GM12878 (cell line): Measurements from ENCODE around the gene IGF2R.

Experiments used
- BRCA1 ChIP-seq: IDR thresholded peaks from 2 replicates; pipeline ENCODE4 v1.6.1; 2011; ENCODE audit warnings: low read depth, low read length, improper control_type of control experiment
- CTCF ChIP-seq, 3 experiments: IDR thresholded peaks in 2 of 3; conservative IDR thresholded peaks in 1 of 3; 2 replicates each; pipeline ENCODE4 v1.5.1; 2011; ENCODE audit warnings: low read depth in 3 of 3, low read length in 3 of 3, mild to moderate bottlenecking in 3 of 3, control low read depth in 2 of 3, moderate library complexity in 2 of 3, inconsistent platforms in 1 of 3, mixed read lengths in 1 of 3; ENCODE audit not compliant: control insufficient read depth in 2 of 3, insufficient read depth in 1 of 3; ENCODE audit errors: extremely low read depth in 1 of 3
- CUX1 ChIP-seq: IDR thresholded peaks from 2 replicates; pipeline ENCODE4 v1.6.1; 2012; ENCODE audit warnings: improper control_type of control experiment, low read depth, low read length; ENCODE audit not compliant: insufficient replicate concordance
- EZH2 ChIP-seq: IDR thresholded peaks from 2 replicates; pipeline ENCODE4 v1.6.1; 2012; ENCODE audit warnings: low read depth, mild to moderate bottlenecking, control low read depth, inconsistent platforms, low read length, borderline replicate concordance; ENCODE audit not compliant: control insufficient read depth
- FOXM1 ChIP-seq: IDR thresholded peaks from 2 replicates; pipeline ENCODE4 v1.6.1; 2012; ENCODE audit warnings: low read depth, mild to moderate bottlenecking, inconsistent platforms, low read length, moderate library complexity
- IKZF1 ChIP-seq: fragments of 450-650 bp; conservative IDR thresholded peaks from 2 replicates; pipeline ENCODE4 v1.6.1; 2017; ENCODE audit warnings: antibody characterized with exemption, mild to moderate bottlenecking
- POLR2A ChIP-seq: IDR thresholded peaks from 2 replicates; pipeline ENCODE4 v1.6.1; 2011; ENCODE audit warnings: low read depth, mild to moderate bottlenecking, low read length
- POLR2AphosphoS5 ChIP-seq: IDR thresholded peaks from 2 replicates; pipeline ENCODE4 v1.6.1; 2011; ENCODE audit warnings: mild to moderate bottlenecking, low read length, inconsistent platforms
- RCOR1 ChIP-seq: conservative IDR thresholded peaks from 2 replicates; pipeline ENCODE4 v1.6.1; 2012; ENCODE audit warnings: low read depth, low read length, improper control_type of control experiment

GRCh38 chr6:160137130-160137988 lies 168.5 kb downstream of the IGF2R start:
- no peak for TF ChIP-seq FOXM1
- no peak for TF ChIP-seq POLR2A
- TF ChIP-seq IKZF1, result no peak
- TF ChIP-seq CTCF (IDR thresholded peaks at IDR 0.05 in 2 of 3, conservative IDR thresholded peaks at IDR 0.05 in 1 of 3; ENCODE audit: control insufficient read depth in 2 of 3, extremely low read depth in 1 of 3, insufficient read depth in 1 of 3, low read depth in 3 of 3, low read length in 3 of 3), result no peak
- no peak for TF ChIP-seq RCOR1
- TF ChIP-seq EZH2, result no peak
- TF ChIP-seq CUX1, result no peak
- TF ChIP-seq BRCA1, result no peak
- TF ChIP-seq POLR2AphosphoS5, result no peak
